HepG2 (cell line): ENCODE measurements around the gene RPL3. TPM values are rescaled to one million over a fixed set of nuclear protein-coding genes. Genes with fewer than 3 reads are reported as not detected.

Source experiments
- ADNP ChIP-seq: sonication (generic); formaldehyde crosslinking; IDR thresholded peaks from 2 replicates; pipeline ENCODE4 v1.4.0; 2020; ENCODE audit warnings: missing genetic modification reagents
- AHDC1 ChIP-seq: sonication (generic); formaldehyde crosslinking; IDR thresholded peaks from 2 replicates; pipeline ENCODE4 v1.5.1; 2020; ENCODE audit warnings: mild to moderate bottlenecking, missing genetic modification reagents, borderline replicate concordance
- FIP1L1 ChIP-seq: fragments of 200-400 bp; formaldehyde crosslinking; IDR thresholded peaks from 2 replicates; pipeline ENCODE4 v1.6.1; 2018; ENCODE audit warnings: low read depth, mild to moderate bottlenecking, low read length, moderate library complexity, borderline replicate concordance; ENCODE audit not compliant: insufficient read depth
- FOXP4 ChIP-seq: sonication (generic); formaldehyde crosslinking; IDR thresholded peaks from 2 replicates; pipeline ENCODE4 v1.4.0; 2020; ENCODE audit warnings: missing genetic modification reagents
- GFI1 ChIP-seq: sonication (generic); formaldehyde crosslinking; IDR thresholded peaks from 2 replicates; pipeline ENCODE4 v1.5.0; 2020; ENCODE audit warnings: missing genetic modification reagents, mild to moderate bottlenecking, borderline replicate concordance
- HDAC2 ChIP-seq: sonication (generic); formaldehyde crosslinking; IDR thresholded peaks from 2 replicates; pipeline ENCODE4 v1.4.0; 2020; ENCODE audit warnings: missing genetic modification reagents
- NFE2 ChIP-seq: sonication (generic); formaldehyde crosslinking; IDR thresholded peaks from 2 replicates; pipeline ENCODE4 v1.4.0; 2020; ENCODE audit warnings: missing genetic modification reagents
- NR2F2 ChIP-seq: IDR thresholded peaks from 2 replicates; pipeline ENCODE4 v1.6.1; 2012; ENCODE audit warnings: low read depth, inconsistent platforms, borderline replicate concordance
- NR2F6 ChIP-seq, 2 experiments: IDR thresholded peaks; 2 replicates each; pipeline ENCODE4 v1.6.1; 2016; ENCODE audit warnings: antibody characterized with exemption in 1 of 2, mild to moderate bottlenecking in 1 of 2
- RCOR2 ChIP-seq: IDR thresholded peaks from 2 replicates; pipeline ENCODE4 v1.6.1; 2016; ENCODE audit warnings: missing biosample characterization, missing genetic modification reagents
- SRSF1 ChIP-seq: fragments of 200-400 bp; formaldehyde crosslinking; optimal IDR thresholded peaks from 2 replicates; pipeline ENCODE3; 2017; ENCODE audit warnings: mild to moderate bottlenecking, low read depth, low read length, moderate library complexity
- ZFX ChIP-seq: sonication (generic); formaldehyde crosslinking; IDR thresholded peaks from 2 replicates; pipeline ENCODE4 v1.4.0; 2020; ENCODE audit warnings: mild to moderate bottlenecking, low read depth, missing genetic modification reagents, moderate library complexity
- ZHX2 ChIP-seq, 2 experiments: sonication (generic) in 1 of 2; formaldehyde crosslinking in 1 of 2; IDR thresholded peaks; 2 replicates each; pipeline versions ENCODE4 v1.6.1 to v1.9.0; 2014 to 2022; ENCODE audit warnings: antibody characterized with exemption in 1 of 2, borderline replicate concordance in 1 of 2, inconsistent platforms in 1 of 2, low read depth in 1 of 2, missing genetic modification reagents in 1 of 2
- ZKSCAN5 ChIP-seq: sonication (generic); formaldehyde crosslinking; IDR thresholded peaks from 2 replicates; pipeline ENCODE4 v1.5.1; 2020; ENCODE audit warnings: mild to moderate bottlenecking, missing genetic modification reagents
- ZNF567 ChIP-seq: sonication (generic); formaldehyde crosslinking; IDR thresholded peaks from 2 replicates; pipeline ENCODE4 v1.8.1; 2023; ENCODE audit warnings: mild to moderate bottlenecking, missing genetic modification reagents, borderline replicate concordance
- ZNF570 ChIP-seq: sonication (generic); formaldehyde crosslinking; IDR thresholded peaks from 2 replicates; pipeline ENCODE4 v1.4.0; 2020; ENCODE audit warnings: mild to moderate bottlenecking, missing genetic modification reagents, borderline replicate concordance
- ZNF816 ChIP-seq: sonication (generic); formaldehyde crosslinking; IDR thresholded peaks from 2 replicates; pipeline ENCODE4 v1.8.0; 2022; ENCODE audit warnings: missing genetic modification reagents, mild to moderate bottlenecking, borderline replicate concordance
- polyA plus RNA-seq, 8 experiments: library from polyadenylated mRNA; depleted of rRNA in 3 of 8; stranded (reverse) in 7 of 8; unstranded in 1 of 8; fragments of >200 nt; fragmentation: Illumina TruSeq in 4 of 8; extraction: Trizol in 4 of 8; gene quantifications; 2 replicates each; pipeline versions ENCODE4 v1.2.1 to v1.2.3, GENCODE V29; 2011 to 2016; ENCODE audit warnings: low read depth in 4 of 8, missing spikeins in 1 of 8, mixed read lengths in 1 of 8; ENCODE audit not compliant: insufficient read depth in 1 of 8
- total RNA-seq, 5 experiments: library from RNA; depleted of rRNA; stranded (reverse); fragments of >200 nt; fragmentation: Illumina TruSeq; extraction: Trizol; gene quantifications; 2 replicates each; pipeline ENCODE4 v1.2.3, GENCODE V29; 2016; ENCODE audit warnings: low read depth in 1 of 5

RPL3 gene
- total and polyA plus RNA-seq, 2 of the 13 experiments (the other 11 are each of a cell fraction or from before 2014, with no cell fraction given), result 1,051 to 3,279 TPM

DNA sequence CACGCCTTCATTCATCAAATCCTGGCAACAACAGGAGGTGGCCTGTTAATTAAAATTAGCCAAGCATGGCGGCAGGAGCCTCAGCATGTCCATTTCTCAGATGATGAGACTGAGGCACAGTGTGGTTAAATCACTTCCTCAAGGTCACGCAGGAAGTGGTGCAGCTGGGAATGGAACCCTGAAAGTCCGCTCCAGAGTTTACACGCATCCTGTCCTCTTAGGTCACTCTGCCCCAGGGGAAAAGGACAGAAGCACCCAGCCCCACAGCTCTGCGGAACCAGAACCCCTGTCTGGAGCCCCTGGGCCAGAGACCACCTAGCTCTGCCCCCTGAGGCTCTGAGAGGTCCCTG, 19.6 kb downstream of the RPL3 start (continued):
- TF ChIP-seq AHDC1 (CRISPR knock-in tag), result no peak
- peak; percentile 87 for TF ChIP-seq GFI1 (CRISPR knock-in tag)
- TF ChIP-seq HDAC2 (CRISPR knock-in tag), result peak; percentile 85; the same call in 1 of the 2 replicates
- no peak for TF ChIP-seq FIP1L1
- TF ChIP-seq RCOR2 (CRISPR knock-in tag), result peak; percentile 97
- no peak for TF ChIP-seq ZHX2 (IDR thresholded peaks at IDR 0.05; ENCODE audit: low read depth)
- no peak for TF ChIP-seq ZHX2 (CRISPR knock-in tag; IDR thresholded peaks at IDR 0.05; ENCODE audit: borderline replicate concordance)
- TF ChIP-seq ZKSCAN5, result no peak
- no peak for TF ChIP-seq NR2F6 (IDR thresholded peaks at IDR 0.05)
- peak; percentile 53 for TF ChIP-seq NR2F6 (CRISPR knock-in tag; IDR thresholded peaks at IDR 0.05)
- no peak for TF ChIP-seq NR2F2
- no peak for TF ChIP-seq ZNF816 (CRISPR knock-in tag)
- peak; percentile 99 for TF ChIP-seq ADNP
- no peak for TF ChIP-seq ZFX
- TF ChIP-seq ZNF570, result no peak
- no peak for TF ChIP-seq FOXP4
- TF ChIP-seq NFE2 (CRISPR knock-in tag), result no peak
- no peak for TF ChIP-seq ZNF567
- no peak for TF ChIP-seq SRSF1
